HepG2 (cell line): ENCODE data around the gene MYO18B.

ENCODE experiments used
- GATAD2A ChIP-seq: IDR thresholded peaks from 2 replicates; pipeline ENCODE4 v1.6.1; 2016
- POLR2A ChIP-seq, 2 experiments: IDR thresholded peaks; 2 replicates each; pipeline ENCODE4 v1.6.1; 2011; ENCODE audit warnings: low read depth in 2 of 2, low read length in 2 of 2, mild to moderate bottlenecking in 1 of 2, moderate library complexity in 1 of 2; ENCODE audit not compliant: insufficient read depth in 1 of 2
- POLR2AphosphoS2 ChIP-seq: IDR thresholded peaks from 2 replicates; pipeline ENCODE4 v1.6.1; 2011; ENCODE audit warnings: low read depth, low read length, improper control_type of control experiment
- REPIN1 ChIP-seq: sonication (generic); formaldehyde crosslinking; IDR thresholded peaks from 2 replicates; pipeline ENCODE4 v1.8.0; 2022; ENCODE audit warnings: missing genetic modification reagents, low read depth, mild to moderate bottlenecking, borderline replicate concordance
- RNF2 ChIP-seq: fragments of 450-650 bp; conservative IDR thresholded peaks from 2 replicates; pipeline ENCODE4 v1.6.1; 2016; ENCODE audit warnings: low read depth
- SRY ChIP-seq: sonication (generic); formaldehyde crosslinking; IDR thresholded peaks from 2 replicates; pipeline ENCODE4 v1.8.0; 2022; ENCODE audit warnings: mild to moderate bottlenecking, missing genetic modification reagents
- U2AF1 ChIP-seq: fragments of 200-400 bp; formaldehyde crosslinking; optimal IDR thresholded peaks from 2 replicates; pipeline ENCODE3; 2017; ENCODE audit warnings: mild to moderate bottlenecking, low read depth, low read length
- ZFP90 ChIP-seq: sonication (generic); formaldehyde crosslinking; IDR thresholded peaks from 2 replicates; pipeline ENCODE4 v1.8.0; 2022; ENCODE audit warnings: missing genetic modification reagents, mild to moderate bottlenecking, inconsistent platforms, borderline replicate concordance
- TF ChIP-seq, protein P1 (sequence below): sonication (generic); formaldehyde crosslinking; IDR thresholded peaks from 2 replicates; pipeline ENCODE4 v1.5.0; 2020; ENCODE audit warnings: mild to moderate bottlenecking, missing genetic modification reagents, moderate library complexity

DNA sequence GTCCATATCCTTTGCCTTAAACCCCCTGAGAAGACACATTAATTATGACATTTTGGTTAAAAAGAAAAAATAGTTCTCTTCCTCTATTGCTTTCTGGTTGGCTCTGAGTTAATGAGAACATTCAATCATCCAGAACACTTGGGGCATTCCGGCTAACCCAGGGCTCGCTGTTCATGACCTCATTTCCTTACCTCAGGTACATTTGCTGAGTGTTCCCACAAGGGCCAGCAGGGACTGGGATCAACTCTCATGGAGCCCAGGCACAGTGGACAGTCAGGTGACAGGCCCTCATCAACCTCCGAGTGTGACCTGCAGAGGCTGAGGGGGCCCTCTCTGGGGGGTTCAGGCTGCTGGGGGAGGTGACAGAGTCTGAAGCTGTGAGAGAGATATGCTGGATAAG lies 98.9 kb downstream of the MYO18B start:
- TF ChIP-seq GATAD2A (CRISPR knock-in tag) (no peak), POLR2AphosphoS2 (no peak), RNF2 (no peak), U2AF1 (no peak), SRY (CRISPR knock-in tag) (no peak), REPIN1 (CRISPR knock-in tag) (no peak), ZFP90 (CRISPR knock-in tag) (no peak), POLR2A (IDR thresholded peaks at IDR 0.05; ENCODE audit: insufficient read depth in 1 of 2, low read depth in 2 of 2, low read length in 2 of 2) (no peak)
- TF ChIP-seq, protein P1, sequence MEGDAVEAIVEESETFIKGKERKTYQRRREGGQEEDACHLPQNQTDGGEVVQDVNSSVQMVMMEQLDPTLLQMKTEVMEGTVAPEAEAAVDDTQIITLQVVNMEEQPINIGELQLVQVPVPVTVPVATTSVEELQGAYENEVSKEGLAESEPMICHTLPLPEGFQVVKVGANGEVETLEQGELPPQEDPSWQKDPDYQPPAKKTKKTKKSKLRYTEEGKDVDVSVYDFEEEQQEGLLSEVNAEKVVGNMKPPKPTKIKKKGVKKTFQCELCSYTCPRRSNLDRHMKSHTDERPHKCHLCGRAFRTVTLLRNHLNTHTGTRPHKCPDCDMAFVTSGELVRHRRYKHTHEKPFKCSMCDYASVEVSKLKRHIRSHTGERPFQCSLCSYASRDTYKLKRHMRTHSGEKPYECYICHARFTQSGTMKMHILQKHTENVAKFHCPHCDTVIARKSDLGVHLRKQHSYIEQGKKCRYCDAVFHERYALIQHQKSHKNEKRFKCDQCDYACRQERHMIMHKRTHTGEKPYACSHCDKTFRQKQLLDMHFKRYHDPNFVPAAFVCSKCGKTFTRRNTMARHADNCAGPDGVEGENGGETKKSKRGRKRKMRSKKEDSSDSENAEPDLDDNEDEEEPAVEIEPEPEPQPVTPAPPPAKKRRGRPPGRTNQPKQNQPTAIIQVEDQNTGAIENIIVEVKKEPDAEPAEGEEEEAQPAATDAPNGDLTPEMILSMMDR (CRISPR knock-in tag), result no peak
